G401 (cell line): Measurements from ENCODE around the gene LGALS14. TPM values are rescaled to one million over a fixed set of nuclear protein-coding genes. Genes with fewer than 3 reads are reported as not detected.
"Not testable (repeated sequence)": the region's sequence is repeated elsewhere in the genome, so short reads cannot be mapped to it uniquely, and the experiment has no call there.

Experiments used
- DNase-seq: peaks from one replicate; pipeline ENCODE4 v3.0.0-alpha.2; 2015; ENCODE audit warnings: low spot score
- in situ Hi-C: cut with HindIII; loops from 2 replicates; pipeline ENCODE4 v1.10.0; 2016; ENCODE audit warnings: low sequenced_read_pairs, mixed read lengths
- total RNA-seq: library from RNA; depleted of rRNA; stranded (reverse); fragments of >200 nt; shearing (Covaris generic); gene quantifications from 2 replicates; pipeline ENCODE4 v1.2.3, GENCODE V29; 2014

Gene LGALS14
- total RNA-seq, 1 experiment from 2014 or later: not detected

DNA sequence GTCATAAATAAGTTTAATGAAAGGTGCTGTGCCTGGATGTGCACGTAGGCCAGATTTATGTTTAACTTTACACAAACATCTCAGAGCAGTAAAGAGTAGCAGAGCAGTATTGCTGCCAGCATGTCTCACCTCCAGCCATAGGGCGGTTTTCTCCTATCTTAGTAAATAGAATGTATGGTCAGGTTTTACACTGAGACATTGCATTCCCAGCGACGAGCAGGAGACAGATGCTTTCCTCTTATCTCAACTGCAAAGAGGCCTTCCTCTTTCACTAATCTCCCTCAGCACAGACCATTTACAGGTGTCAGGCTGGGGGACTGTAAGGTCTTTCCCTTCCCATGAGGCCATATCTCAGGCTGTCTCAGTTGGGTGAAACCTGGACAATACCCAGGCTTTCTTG lies 15.6 kb upstream of the LGALS14 start:
- in situ Hi-C loops, DNase-seq: not testable (repeated sequence)

DNA sequence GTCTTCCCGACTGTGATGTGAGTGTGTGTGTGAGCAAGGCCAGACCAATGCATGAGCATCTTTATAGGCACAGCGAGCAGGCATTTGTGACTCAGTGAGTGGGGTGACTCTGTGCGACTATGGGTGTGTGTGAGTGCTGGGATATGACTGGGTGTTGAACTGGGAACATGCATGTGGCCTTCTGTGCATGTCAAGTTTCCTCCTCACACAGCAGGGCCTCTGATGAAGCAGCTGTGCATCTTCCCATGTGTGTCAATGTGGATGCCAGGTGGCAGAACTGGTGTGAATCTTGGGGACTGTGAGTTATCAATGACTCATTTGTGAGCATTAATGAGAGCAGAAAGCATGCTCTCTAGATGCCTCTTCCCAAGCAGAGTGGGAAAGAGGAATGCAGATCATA lies 12.1 kb upstream of the LGALS14 start:
- in situ Hi-C loops: no loop called here
- DNase-seq: no peak

DNA sequence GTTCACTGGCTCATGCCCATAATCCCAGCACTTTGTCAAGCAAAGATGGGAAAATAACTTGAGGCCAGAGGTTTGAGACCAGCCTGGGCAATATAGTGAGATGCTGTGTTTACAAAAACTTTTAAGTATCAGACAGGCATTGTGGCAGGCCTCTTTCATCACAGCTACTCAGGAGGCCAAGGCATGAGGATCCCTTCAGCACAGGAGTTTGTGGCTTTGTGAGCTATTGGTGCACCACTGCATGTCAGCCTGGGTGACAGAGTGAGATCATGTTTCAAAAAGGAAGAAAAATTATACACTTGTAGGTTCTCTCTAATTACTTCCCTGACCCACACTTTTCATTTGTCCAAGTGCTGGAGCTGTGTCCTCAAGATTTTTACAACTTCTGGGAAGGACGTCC lies 11.5 kb upstream of the LGALS14 start:
- DNase-seq: no peak
- in situ Hi-C loops: no loop called here

DNA sequence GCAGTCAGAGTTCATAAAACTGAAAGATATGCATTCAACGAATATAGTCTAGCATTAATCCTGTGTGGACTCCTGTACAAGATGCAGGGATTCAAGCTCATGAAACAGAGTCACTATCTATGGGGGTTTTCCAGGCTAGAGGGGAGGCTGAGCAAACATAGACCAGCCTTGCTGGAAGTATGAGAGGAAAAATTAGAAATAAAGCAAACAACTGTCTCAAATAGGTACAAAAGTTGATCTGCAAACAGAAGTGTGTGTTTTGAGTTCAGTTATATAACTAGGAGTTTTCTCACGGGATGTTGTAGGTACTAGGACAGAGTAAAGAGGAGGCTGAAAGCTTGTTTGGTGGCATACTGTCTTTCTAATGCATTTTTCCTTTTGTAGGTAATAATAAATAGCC lies 8.5 kb upstream of the LGALS14 start:
- DNase-seq: no peak
- in situ Hi-C loops: no loop called here

DNA sequence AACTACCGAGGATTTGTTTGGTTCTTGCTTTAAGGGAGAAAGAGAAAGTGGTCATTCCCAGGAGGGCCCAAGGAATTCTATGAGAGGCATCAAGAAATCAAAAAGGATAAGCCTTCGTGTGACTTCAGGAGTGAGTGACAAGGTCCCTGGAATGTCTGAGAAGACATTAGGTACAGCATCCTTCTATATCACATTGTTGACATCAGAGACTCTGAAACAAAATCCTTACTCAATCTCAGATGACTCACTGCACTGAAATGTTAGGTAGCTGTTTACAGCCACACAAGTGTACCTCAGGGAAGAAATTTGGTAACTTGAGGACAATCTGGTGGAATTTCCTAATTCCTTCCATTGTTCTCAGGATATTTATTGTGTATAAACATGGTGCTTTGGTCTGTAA lies 7.9 kb upstream of the LGALS14 start:
- no peak for DNase-seq
- in situ Hi-C loops: no loop called here

DNA sequence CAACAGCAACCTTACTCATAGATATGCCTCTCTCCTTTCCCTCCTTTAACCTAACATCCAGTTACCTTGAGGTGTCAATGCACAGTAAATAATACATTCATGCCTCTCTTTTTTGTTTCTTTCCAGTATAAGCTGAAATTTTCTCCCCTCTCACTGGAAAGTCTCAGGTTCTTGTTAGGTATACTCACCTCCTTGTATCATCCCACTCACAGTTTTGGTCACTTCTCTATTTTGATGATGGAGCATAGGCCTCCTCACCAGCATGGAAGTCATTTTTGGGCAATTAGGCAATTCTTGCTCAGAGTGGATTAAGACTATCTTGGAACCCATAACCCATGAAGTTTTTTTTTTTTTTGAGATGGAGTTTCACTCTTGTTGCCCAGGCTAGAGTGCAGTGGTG lies 5.7 kb upstream of the LGALS14 start:
- DNase-seq: no peak
- in situ Hi-C loops: no loop called here

DNA sequence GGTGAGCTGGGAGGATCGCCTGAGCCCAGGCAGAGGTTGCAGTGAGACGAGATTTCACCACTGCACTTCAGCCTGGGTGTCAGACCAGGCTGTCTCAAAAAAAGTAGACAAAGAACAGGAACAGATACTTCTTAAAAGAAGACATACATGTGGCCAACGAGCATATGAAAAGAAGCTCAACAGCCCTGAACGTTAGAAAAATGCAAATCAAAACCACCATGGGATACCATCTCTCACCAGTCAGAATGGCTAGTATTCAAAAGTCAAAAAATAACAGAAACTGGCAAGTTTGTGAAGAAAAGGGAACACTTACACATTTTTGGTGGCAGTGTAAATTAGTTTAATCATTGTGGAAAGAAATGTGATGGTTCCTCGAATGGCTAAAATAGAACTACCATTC lies 3.0 kb upstream of the LGALS14 start:
- in situ Hi-C loops: no loop called here
- no peak for DNase-seq

DNA sequence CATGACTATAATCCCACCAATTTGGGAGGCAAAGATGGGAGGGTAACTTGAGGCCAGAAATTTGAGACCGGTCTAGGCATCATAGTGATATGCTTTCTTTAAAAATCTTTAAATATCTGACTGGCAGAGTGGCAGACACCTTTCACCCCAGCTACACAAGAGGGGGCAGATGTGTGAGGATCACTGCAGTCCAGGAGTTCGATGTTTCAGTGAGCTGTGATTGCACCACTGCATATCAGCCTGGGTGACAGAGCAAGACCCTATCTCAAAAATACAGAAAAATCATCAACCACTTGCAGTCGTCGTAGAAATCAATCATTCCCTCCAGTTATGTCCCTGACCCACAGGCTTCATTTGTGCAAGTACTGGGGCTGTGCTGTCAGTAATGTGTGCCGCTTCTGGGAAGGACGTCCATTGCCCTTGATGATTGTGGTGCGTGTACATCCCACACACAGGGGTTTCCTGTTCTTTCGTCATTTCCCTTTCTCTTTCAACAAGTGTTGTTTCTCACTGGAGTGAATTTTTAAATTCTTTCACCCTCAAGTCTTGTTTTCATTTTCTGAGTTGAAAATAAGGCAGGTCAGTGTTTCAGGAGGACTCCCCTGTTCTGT lies 1.4 kb downstream of the LGALS14 start:
- DNase-seq: no peak
- in situ Hi-C loops: no loop called here

DNA sequence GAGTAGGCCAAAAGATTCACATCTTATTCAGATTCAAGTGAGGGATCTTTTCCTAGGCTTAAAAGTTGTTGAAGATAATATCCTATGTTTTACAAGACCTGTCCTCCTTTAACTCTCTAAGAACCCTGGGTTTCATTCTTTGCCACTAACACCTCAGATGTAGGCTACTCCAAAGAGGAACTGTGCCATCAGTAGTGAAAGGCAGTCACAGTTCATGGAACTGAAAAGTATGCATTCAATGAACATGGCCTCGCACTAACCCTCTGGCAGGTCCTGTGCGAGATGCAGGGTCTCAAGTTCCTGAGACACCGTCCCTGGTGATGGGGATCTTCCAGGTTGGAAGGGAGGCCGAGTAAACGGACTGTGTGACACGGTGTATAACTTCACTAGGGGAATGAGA lies 4.3 kb downstream of the LGALS14 start:
- in situ Hi-C loops: no loop called here
- no peak for DNase-seq

DNA sequence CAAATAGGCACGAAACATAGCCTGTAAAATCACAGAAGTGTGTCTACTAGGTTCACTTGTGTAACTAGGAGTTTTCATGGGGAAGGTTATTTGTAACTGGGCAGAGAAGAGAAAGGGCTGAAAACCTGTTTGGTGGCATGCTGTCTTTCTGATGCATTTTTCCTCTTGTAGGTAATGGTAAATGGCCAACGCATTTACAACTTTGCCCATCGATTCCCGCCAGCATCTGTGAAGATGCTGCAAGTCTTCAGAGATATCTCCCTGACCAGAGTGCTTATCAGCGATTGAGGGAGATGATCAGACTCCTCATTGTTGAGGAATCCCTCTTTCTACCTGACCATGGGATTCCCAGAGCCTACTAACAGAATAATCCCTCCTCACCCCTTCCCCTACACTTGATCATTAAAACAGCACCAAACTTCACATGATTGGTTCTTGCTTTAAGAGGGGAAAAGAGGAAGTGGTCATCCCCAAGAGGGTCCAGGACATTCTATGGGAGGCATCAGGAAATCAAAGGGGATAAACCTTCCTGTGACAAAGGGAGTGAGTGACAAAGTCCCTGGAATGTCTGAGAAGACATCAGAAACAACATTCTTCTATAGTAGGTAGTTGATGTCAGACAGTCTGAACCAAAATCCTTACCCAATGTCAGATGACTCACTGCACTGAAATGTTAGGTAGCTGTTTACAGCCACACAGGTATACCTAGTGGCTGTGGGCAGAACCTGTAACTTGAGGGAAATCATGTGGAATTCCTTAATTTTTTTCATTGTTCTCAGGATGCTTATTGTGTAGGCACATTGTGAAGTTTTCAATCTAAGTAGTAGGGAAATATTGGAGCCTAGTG lies 5.0 kb downstream of the LGALS14 start:
- in situ Hi-C loops: no loop called here
- DNase-seq: no peak

DNA sequence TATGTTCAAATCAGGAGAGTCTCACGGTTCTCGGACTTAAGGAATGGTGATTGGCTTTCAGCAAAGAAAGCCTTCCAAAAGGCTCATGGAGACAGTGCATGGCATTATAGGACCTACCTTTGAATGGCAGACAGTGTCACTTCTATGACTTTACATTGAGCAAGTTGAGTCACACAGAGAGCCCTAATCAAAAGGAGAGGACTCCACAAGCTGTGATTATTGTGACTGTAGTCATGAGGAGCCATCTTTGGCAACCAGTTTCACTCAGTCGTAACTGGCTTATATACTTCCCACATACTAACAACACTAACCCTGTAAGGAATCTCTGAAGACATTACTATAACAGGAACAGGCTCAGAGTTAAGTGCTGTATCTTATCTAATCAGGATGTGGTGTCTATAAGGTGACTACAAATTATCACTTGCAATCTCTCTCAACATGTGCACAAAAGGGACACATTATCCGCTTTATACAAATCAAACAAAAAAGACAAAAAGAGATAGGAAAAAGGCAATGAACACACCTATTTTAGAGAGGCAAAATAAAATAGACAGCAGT lies 6.1 kb downstream of the LGALS14 start:
- DNase-seq: no peak
- in situ Hi-C loops: no loop called here

DNA sequence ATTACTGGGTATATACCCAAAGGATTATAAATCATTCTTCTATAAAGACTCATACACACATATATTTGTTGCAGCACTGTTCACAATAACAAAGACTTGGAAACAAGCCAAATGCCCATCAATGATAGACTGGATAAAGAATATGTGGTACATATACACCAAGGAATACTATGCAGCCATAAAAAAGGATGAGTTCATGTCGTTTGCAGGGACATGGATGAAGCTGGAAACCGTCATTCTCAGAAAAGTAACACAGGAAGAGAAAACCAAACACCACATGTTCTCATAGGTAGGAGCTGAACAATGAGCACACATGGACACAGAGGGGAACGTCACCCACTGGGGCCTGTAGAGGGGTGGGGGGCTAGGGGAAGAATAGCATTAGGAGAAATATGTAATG lies 15.9 kb downstream of the LGALS14 start:
- in situ Hi-C loops: not testable (repeated sequence)

DNA sequence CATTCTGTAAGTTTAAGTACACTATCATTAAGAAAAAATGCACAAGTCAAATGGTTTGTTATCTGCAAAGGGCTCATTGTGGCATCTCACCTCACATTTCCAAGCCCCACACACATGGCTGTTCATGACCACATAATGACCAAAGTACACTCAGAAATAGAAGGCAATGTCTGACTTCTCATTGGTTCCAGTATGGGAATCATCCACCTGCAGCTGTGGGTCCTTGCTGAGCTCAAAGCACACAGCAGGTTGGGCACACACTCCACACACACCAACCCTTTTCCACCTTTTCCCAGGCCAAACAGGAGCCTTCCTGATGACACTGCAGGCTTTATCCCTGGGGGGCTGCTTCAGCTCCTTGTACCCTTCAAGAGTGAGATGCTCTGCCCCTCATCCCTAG lies 21.7 kb downstream of the LGALS14 start:
- in situ Hi-C loops: no loop called here
- no peak for DNase-seq

More for the DNA sequence above, 15.9 kb downstream of the LGALS14 start:
- not testable (repeated sequence) for DNase-seq

DNA sequence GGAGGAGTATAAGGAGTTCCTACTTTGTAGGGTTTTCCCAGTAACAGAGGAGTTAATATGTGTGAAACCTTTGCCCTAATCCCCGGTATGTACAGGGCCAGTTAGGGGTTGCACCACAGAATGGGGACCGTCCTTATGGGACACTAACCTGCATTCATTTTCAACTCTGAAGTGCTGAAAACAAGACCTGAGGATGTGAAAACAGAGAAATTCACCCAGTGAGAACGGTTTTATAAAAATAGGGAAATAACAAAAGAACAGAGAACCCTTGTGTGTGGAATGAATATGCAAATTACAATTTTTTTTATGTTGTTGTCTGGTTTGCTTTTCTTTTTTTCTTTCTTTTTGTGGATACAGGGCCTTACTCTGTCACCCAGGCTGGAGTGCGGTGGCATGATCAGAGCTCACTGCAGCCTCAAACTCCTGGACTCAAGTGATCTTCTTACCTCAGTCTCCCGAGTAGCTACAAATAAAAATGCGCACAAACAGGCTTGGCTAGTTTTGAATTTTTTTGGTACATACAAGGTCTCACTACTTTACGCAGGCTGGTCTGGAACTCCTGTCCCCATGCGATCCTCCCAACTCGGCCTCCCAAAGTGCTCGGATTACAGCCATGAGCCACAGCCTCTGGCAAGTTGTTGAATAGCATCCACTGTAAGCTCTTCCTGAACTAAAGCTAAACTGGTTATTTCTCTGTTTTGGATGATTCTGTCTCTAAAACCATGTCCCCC lies 23.0 kb downstream of the LGALS14 start:
- in situ Hi-C loops: no loop called here
- no peak for DNase-seq

DNA sequence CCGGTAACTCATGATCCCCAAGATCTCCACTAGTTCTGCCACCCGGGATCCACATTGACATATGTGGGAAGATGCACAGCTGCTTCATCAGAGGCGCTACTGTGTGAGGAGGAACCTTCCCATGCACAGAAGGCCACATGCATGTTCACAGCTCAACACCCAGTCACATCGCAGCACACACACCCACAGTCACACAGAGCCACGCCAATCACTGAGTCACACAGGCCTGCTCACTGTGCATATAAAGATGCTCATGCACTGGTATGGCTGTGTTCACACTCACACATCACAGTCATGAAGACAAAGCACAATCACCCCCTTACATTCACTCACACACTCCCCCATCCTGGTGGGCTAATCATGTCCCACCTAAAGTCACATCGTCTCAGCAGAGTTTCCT lies 23.8 kb downstream of the LGALS14 start:
- DNase-seq: no peak
- in situ Hi-C loops: no loop called here

DNA sequence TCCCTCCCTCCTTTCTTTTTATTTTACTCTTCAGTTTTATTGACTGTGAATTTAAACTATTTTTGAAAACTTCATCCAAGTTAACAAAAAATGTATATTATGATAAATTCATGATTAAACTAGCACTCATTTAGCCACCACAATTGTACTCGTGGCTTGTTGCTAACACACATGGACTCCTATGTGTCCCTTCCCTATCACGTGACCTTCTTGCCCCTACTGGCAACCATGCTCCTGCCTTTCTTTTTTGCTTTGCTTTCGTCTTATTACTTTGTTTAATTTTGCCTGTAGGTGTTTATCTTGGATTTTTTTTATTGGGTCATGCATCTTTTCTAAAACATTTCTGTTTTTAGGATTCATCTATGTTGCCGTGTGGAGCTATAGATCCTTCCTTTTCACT lies 25.3 kb downstream of the LGALS14 start:
- in situ Hi-C loops: no loop called here
- no peak for DNase-seq

DNA sequence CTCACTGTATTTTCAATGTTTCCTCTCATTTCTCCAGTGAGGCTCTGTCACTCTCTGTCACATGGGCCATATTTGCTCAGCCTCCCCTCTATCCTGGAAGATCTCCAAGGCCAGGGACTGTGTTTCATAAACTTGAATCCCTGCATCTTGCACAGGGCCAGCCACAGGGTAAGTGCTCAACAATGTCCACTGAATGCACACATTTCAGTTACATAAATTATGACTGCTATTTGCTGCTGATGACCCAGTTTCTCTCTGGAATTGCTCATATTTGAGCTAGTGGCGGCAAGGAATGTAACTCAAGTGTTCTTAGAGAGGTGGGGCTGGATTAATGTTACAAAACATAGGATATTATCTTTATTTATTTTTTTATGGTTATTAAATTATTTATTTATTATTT lies 27.4 kb downstream of the LGALS14 start:
- in situ Hi-C loops: no loop called here
- DNase-seq: no peak

DNA sequence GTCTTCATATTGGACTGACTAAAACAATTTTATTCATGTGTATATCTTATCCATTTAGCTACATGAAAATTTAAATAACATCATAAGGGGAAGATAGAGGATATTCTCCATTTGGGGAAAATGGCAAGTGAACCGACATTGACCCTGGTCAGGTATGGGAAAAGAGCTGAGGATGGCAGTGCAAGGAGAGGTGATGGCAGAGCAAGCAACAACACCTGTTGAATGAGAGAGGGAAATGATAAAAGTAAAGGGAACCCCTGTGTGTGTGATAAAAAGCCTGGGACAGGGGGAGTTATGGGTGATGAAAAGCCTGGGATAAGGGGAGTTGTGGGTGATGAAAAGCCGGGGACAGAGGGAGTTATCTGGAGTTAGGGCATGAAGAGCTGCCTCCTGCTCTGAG lies 29.6 kb downstream of the LGALS14 start:
- no peak for DNase-seq
- in situ Hi-C loops: no loop called here

DNA sequence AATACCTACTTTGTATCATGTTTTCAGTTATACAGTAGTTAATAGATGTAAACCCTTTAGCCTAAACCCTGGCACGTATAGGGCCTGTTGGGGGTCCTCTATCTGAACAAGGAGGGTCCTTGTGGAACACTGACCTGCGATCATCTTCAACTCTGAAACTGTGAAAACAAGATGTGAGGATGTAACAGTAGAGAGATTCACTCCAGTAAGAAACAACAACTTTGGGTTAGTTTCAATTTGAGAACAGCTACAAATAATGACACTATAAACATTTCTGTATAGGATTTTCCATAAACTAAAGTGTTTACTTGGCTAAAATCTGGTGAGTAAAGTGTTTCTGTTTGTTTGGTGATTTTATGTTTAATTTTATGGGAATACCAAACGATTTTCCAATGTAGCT lies 31.4 kb downstream of the LGALS14 start:
- no peak for DNase-seq
- in situ Hi-C loops: no loop called here

DNA sequence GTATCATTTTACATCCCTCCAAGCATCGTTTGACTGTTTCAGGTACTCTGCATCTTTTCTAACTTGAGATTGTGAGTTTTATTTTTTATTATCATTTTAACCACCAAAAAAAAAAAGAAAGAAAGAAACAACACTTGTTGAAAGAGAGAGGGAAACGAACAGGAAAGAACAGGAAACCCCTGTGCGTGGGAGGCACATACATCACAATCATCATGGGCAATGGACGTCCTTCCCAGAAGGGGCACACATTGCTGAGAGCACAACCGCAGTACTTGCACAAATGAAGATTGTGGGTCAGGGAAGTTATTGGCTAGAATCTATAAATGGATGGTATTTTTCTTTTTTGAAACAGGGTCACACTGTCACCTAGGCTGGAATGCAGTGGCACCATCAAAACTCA lies 31.8 kb downstream of the LGALS14 start:
- no peak for DNase-seq
- in situ Hi-C loops: no loop called here
